ENCODE data around the gene C2orf49.
A peak's percentile ranks its signal among the peaks of the same experiment; 100 is the strongest.

The C2orf49 gene

GRCh38 chr2:105337122-105338019, at the start of gene C2orf49:
TSS of gene C2orf49 (plus strand) at chr2:105337540. CDS start at chr2:105337588, 48 bp downstream.
- Histone ChIP-seq H3K27me3 (no peaks in the 10 kb centered on the region), H3K9me3 (no peaks in the 10 kb centered on the region), H3K4me3 (ENCODE audit: low read depth in 1 of 2, low read length in 1 of 2) (peak within 1 kb of the TSS; percentile 95 to 96), H3K27ac (peak within 1 kb of the TSS; percentile 95), H3K36me3 (peaks cover 30% of the 10 kb centered on the region), H3K4me1 (ENCODE audit: control insufficient read depth in 1 of 2, insufficient read depth in 1 of 2, low read depth in 1 of 2, low read length in 1 of 2) (peaks cover 19 to 44% of the 10 kb centered on the region in 2 experiments)
- TF ChIP-seq, protein P1, sequence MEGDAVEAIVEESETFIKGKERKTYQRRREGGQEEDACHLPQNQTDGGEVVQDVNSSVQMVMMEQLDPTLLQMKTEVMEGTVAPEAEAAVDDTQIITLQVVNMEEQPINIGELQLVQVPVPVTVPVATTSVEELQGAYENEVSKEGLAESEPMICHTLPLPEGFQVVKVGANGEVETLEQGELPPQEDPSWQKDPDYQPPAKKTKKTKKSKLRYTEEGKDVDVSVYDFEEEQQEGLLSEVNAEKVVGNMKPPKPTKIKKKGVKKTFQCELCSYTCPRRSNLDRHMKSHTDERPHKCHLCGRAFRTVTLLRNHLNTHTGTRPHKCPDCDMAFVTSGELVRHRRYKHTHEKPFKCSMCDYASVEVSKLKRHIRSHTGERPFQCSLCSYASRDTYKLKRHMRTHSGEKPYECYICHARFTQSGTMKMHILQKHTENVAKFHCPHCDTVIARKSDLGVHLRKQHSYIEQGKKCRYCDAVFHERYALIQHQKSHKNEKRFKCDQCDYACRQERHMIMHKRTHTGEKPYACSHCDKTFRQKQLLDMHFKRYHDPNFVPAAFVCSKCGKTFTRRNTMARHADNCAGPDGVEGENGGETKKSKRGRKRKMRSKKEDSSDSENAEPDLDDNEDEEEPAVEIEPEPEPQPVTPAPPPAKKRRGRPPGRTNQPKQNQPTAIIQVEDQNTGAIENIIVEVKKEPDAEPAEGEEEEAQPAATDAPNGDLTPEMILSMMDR (IDR thresholded peaks at IDR 0.05): peak; percentile 21

- H3K36me3 ChIP-seq: peaks cover 70% of the 10 kb centered on the region
These were observed 49.6 kb upstream of the C2orf49 start for GRCh38 chr2:105287692-105288091.

GRCh38 chr2:105288133-105288532, 49.2 kb upstream of the C2orf49 start:
- TF ChIP-seq, protein P1 (IDR thresholded peaks at IDR 0.05): no peak
- Histone ChIP-seq H3K9me3 (no peaks in the 10 kb centered on the region), H3K27me3 (no peaks in the 10 kb centered on the region), H3K36me3 (peaks cover 67% of the 10 kb centered on the region), H3K4me3 (ENCODE audit: low read depth in 1 of 2, low read length in 1 of 2) (no peak overlapping the region), H3K4me1 (ENCODE audit: control insufficient read depth in 1 of 2, insufficient read depth in 1 of 2, low read depth in 1 of 2, low read length in 1 of 2) (no peaks in the 10 kb centered on the region), H3K27ac (peak overlapping the region; percentile 23)

More at GRCh38 chr2:105287692-105288091, 49.6 kb upstream of the C2orf49 start:
- Histone ChIP-seq H3K27ac (peak overlapping the region; percentile 23), H3K4me3 (ENCODE audit: low read depth in 1 of 2, low read length in 1 of 2) (no peak overlapping the region), H3K9me3 (no peaks in the 10 kb centered on the region), H3K27me3 (no peaks in the 10 kb centered on the region), H3K4me1 (ENCODE audit: control insufficient read depth in 1 of 2, insufficient read depth in 1 of 2, low read depth in 1 of 2, low read length in 1 of 2) (no peaks in the 10 kb centered on the region)
- TF ChIP-seq, protein P1 (IDR thresholded peaks at IDR 0.05): peak; percentile 49

DNA sequence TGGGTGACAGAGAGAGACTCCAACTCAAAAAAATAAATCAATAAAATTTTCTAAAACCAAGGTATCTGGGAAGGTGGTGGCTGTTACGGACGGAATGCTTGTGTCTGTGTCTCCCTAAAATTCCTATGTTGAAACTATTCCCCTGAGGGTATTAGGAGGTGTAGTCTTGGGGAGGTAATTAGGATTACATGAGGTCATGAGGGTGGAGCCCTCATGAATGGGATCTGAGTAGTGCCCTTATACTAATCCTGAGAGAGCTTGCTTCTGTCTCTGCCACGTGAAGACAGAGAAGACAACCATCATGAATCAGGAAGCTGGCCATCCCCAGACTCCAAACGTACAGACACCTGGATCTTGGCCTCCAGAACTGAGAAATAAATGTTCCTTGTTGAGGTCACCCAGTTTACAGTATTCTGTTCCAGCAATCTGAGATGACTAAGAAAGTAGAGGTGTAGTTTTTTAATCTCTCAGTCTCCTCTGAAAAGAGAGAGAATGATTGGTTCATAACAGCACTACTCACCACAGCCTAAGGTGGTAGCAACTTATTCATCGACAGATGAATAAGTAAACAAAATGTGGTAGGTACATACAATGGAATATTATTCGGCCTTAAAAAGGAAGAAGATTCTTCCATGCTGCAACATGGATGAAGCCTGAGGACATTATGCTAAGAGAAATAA, 46.2 kb upstream of the C2orf49 start:
- no peaks in the 10 kb centered on the region for H3K4me1 ChIP-seq (ENCODE audit: control insufficient read depth in 1 of 2, insufficient read depth in 1 of 2, low read depth in 1 of 2, low read length in 1 of 2)
- H3K9me3 ChIP-seq: no peaks in the 10 kb centered on the region
- H3K4me3 ChIP-seq (ENCODE audit: low read depth in 1 of 2, low read length in 1 of 2): no peak overlapping the region
- TF ChIP-seq, protein P1 (IDR thresholded peaks at IDR 0.05): no peak
- H3K36me3 ChIP-seq: peaks cover 60% of the 10 kb centered on the region
- no peaks in the 10 kb centered on the region for H3K27me3 ChIP-seq
- H3K27ac ChIP-seq: no peak overlapping the region

DNA sequence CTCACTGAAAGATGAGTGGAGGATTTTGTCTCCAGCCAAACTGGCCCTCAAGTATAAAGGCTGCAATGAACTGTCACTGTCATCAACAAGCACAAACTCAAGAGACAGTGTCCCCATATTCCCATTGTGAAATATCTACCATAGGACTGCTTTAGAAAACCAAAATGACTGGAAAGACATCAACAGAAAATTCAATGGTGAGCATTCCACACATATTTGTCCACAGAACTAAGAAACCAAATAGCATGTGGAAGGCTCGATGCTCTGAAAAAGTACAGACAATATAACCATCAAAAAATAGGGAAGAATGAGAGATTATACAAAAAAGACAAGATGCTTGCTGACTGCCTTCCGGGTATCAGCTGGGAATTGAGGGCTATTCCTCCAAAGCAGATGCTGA, 45.4 kb upstream of the C2orf49 start:
- peaks cover 58% of the 10 kb centered on the region for H3K36me3 ChIP-seq

More for the DNA sequence above, 45.4 kb upstream of the C2orf49 start:
- Histone ChIP-seq H3K4me1 (ENCODE audit: control insufficient read depth in 1 of 2, insufficient read depth in 1 of 2, low read depth in 1 of 2, low read length in 1 of 2) (no peaks in the 10 kb centered on the region), H3K27me3 (no peaks in the 10 kb centered on the region), H3K9me3 (no peaks in the 10 kb centered on the region), H3K27ac (no peak overlapping the region), H3K4me3 (ENCODE audit: low read depth in 1 of 2, low read length in 1 of 2) (no peak overlapping the region)
- TF ChIP-seq, protein P1 (IDR thresholded peaks at IDR 0.05): no peak

All from neutrophil (primary cell).